ENCODE measurements around the gene DEGS2. TPM values are rescaled to one million over a fixed set of nuclear protein-coding genes. Genes with fewer than 3 reads are reported as not detected.

DEGS2 gene
- total RNA-seq, 2 experiments from 2014 or later = 0.52 to 0.99 TPM

GRCh38 chr14:100144996-100145646, 14.3 kb downstream of the DEGS2 start:
- Mint-ChIP-seq H3K27me3 (ENCODE audit: low read depth) (no peaks in the 10 kb centered on the region), H3K36me3 (ENCODE audit: low read depth) (peaks cover 5% of the 10 kb centered on the region), H3K4me1 (ENCODE audit: low read depth) (peaks cover 16% of the 10 kb centered on the region), H3K9me3 (no peaks in the 10 kb centered on the region), H3K27ac (no peak overlapping the region), H3K4me3 (no peak overlapping the region)
- intact Hi-C loops (cut with micrococcal nuclease) = no loop called here
- DNase-seq = no peak
- CTCF ChIA-PET = interaction anchor here (0.6 to 3.6 kb wide), 2 partner anchors 11 to 1466 kb away, joined by 4 to 14 read pairs; no protein-coding TSS in a partner anchor

- H3K4me3 Mint-ChIP-seq = no peak overlapping the region
- H3K27me3 Mint-ChIP-seq (ENCODE audit: low read depth) = no peaks in the 10 kb centered on the region
- peaks cover 5% of the 10 kb centered on the region for H3K36me3 Mint-ChIP-seq (ENCODE audit: low read depth)
- CTCF ChIA-PET = interaction anchor here (3.6 kb wide), 1 partner anchor 12 kb away, joined by 14 read pairs; no protein-coding TSS in a partner anchor
- H3K4me1 Mint-ChIP-seq (ENCODE audit: low read depth) = peaks cover 16% of the 10 kb centered on the region
- no peak overlapping the region for H3K27ac Mint-ChIP-seq
- DNase-seq = no peak
- no peaks in the 10 kb centered on the region for H3K9me3 Mint-ChIP-seq
- intact Hi-C loops (cut with micrococcal nuclease) = no loop called here
Observed at GRCh38 chr14:100144645-100144995, 14.8 kb downstream of the DEGS2 start.

- peaks cover 16% of the 10 kb centered on the region for H3K4me1 Mint-ChIP-seq (ENCODE audit: low read depth)
- no peak overlapping the region for H3K4me3 Mint-ChIP-seq
- CTCF ChIA-PET = interaction anchor here (0.5 to 3.6 kb wide), 2 partner anchors 12 to 46 kb away, joined by 3 to 14 read pairs; no protein-coding TSS in a partner anchor
- no peak for DNase-seq
- no peaks in the 10 kb centered on the region for H3K27me3 Mint-ChIP-seq (ENCODE audit: low read depth)
- intact Hi-C loops (cut with micrococcal nuclease) = no loop called here
- H3K27ac Mint-ChIP-seq = no peak overlapping the region
- no peaks in the 10 kb centered on the region for H3K9me3 Mint-ChIP-seq
- peaks cover 9% of the 10 kb centered on the region for H3K36me3 Mint-ChIP-seq (ENCODE audit: low read depth)
Observed at GRCh38 chr14:100143934-100144333, 15.5 kb downstream of the DEGS2 start.

- Mint-ChIP-seq H3K27ac (no peak overlapping the region), H3K4me1 (ENCODE audit: low read depth) (peaks cover 16% of the 10 kb centered on the region), H3K27me3 (ENCODE audit: low read depth) (no peaks in the 10 kb centered on the region), H3K9me3 (no peaks in the 10 kb centered on the region), H3K36me3 (ENCODE audit: low read depth) (peaks cover 9% of the 10 kb centered on the region), H3K4me3 (no peak overlapping the region)
- CTCF ChIA-PET = interaction anchor here (0.5 to 3.6 kb wide), 2 partner anchors 13 to 47 kb away, joined by 3 to 14 read pairs; no protein-coding TSS in a partner anchor
- intact Hi-C loops (cut with micrococcal nuclease) = no loop called here
- DNase-seq = no peak
Observed at GRCh38 chr14:100143523-100143922, 15.9 kb downstream of the DEGS2 start.

- Mint-ChIP-seq H3K36me3 (ENCODE audit: low read depth) (peaks cover 12% of the 10 kb centered on the region), H3K27ac (no peak overlapping the region)
Observed at GRCh38 chr14:100142073-100143040, 17.1 kb downstream of the DEGS2 start.

GRCh38 chr14:100141098-100141497, 18.3 kb downstream of the DEGS2 start:
- no peaks in the 10 kb centered on the region for H3K27me3 Mint-ChIP-seq (ENCODE audit: low read depth)
- no peak for DNase-seq
- H3K27ac Mint-ChIP-seq = no peak overlapping the region
- no peaks in the 10 kb centered on the region for H3K9me3 Mint-ChIP-seq
- H3K36me3 Mint-ChIP-seq (ENCODE audit: low read depth) = peaks cover 12% of the 10 kb centered on the region
- intact Hi-C loops (cut with micrococcal nuclease) = no loop called here
- H3K4me1 Mint-ChIP-seq (ENCODE audit: low read depth) = peaks cover under 1% of the 10 kb centered on the region
- H3K4me3 Mint-ChIP-seq = no peak overlapping the region
- CTCF ChIA-PET = interaction anchor here (3.6 kb wide), 1 partner anchor 15 kb away, joined by 14 read pairs; no protein-coding TSS in a partner anchor

More at GRCh38 chr14:100142073-100143040, 17.1 kb downstream of the DEGS2 start:
- intact Hi-C loops (cut with micrococcal nuclease) = no loop called here
- CTCF ChIA-PET = interaction anchor here (0.9 to 3.6 kb wide), 2 partner anchors 9 to 14 kb away, joined by 4 to 14 read pairs; no protein-coding TSS in a partner anchor
- H3K4me3 Mint-ChIP-seq = no peak overlapping the region
- no peaks in the 10 kb centered on the region for H3K27me3 Mint-ChIP-seq (ENCODE audit: low read depth)
- H3K4me1 Mint-ChIP-seq (ENCODE audit: low read depth) = peaks cover 11% of the 10 kb centered on the region
- no peaks in the 10 kb centered on the region for H3K9me3 Mint-ChIP-seq
- DNase-seq = no peak

GRCh38 chr14:100140452-100141078, 18.9 kb downstream of the DEGS2 start:
- CTCF ChIA-PET = no interaction called here
- H3K9me3 Mint-ChIP-seq = no peaks in the 10 kb centered on the region
- H3K27ac Mint-ChIP-seq = no peak overlapping the region
- intact Hi-C loops (cut with micrococcal nuclease) = no loop called here
- H3K4me3 Mint-ChIP-seq = no peak overlapping the region
- no peaks in the 10 kb centered on the region for H3K4me1 Mint-ChIP-seq (ENCODE audit: low read depth)
- H3K27me3 Mint-ChIP-seq (ENCODE audit: low read depth) = no peaks in the 10 kb centered on the region
- DNase-seq = no peak
- peaks cover 14% of the 10 kb centered on the region for H3K36me3 Mint-ChIP-seq (ENCODE audit: low read depth)

- CTCF ChIA-PET = interaction anchor here (1.0 kb wide), 1 partner anchor 31 kb away, joined by 4 read pairs; no protein-coding TSS in a partner anchor
- intact Hi-C loops (cut with micrococcal nuclease) = no loop called here
- H3K27me3 Mint-ChIP-seq (ENCODE audit: low read depth) = no peaks in the 10 kb centered on the region
- DNase-seq = no peak
- no peaks in the 10 kb centered on the region for H3K9me3 Mint-ChIP-seq
- peak overlapping the region; percentile 43 for H3K27ac Mint-ChIP-seq
- no peak overlapping the region for H3K4me3 Mint-ChIP-seq
- H3K36me3 Mint-ChIP-seq (ENCODE audit: low read depth) = peaks cover 14% of the 10 kb centered on the region
- no peaks in the 10 kb centered on the region for H3K4me1 Mint-ChIP-seq (ENCODE audit: low read depth)
Observed at GRCh38 chr14:100138955-100139354, 20.5 kb downstream of the DEGS2 start.

GRCh38 chr14:100138082-100138787, 21.2 kb downstream of the DEGS2 start:
- Mint-ChIP-seq H3K27ac (peak overlapping the region; percentile 43), H3K27me3 (ENCODE audit: low read depth) (no peaks in the 10 kb centered on the region), H3K36me3 (ENCODE audit: low read depth) (peaks cover 14% of the 10 kb centered on the region), H3K4me1 (ENCODE audit: low read depth) (no peaks in the 10 kb centered on the region), H3K9me3 (no peaks in the 10 kb centered on the region), H3K4me3 (no peak overlapping the region)
- intact Hi-C loops (cut with micrococcal nuclease) = no loop called here
- CTCF ChIA-PET = interaction anchor here (0.7 to 0.9 kb wide), 2 partner anchors 154 to 155 kb away, joined by 3 to 4 read pairs; no protein-coding TSS in a partner anchor
- DNase-seq = no peak

GRCh38 chr14:100137173-100137572, 22.3 kb downstream of the DEGS2 start:
- Mint-ChIP-seq H3K4me1 (ENCODE audit: low read depth) (no peaks in the 10 kb centered on the region), H3K4me3 (no peak overlapping the region), H3K36me3 (ENCODE audit: low read depth) (peaks cover 17% of the 10 kb centered on the region), H3K9me3 (no peaks in the 10 kb centered on the region), H3K27ac (no peak overlapping the region), H3K27me3 (ENCODE audit: low read depth) (no peaks in the 10 kb centered on the region)
- intact Hi-C loops (cut with micrococcal nuclease) = no loop called here
- DNase-seq = no peak
- CTCF ChIA-PET = no interaction called here

GRCh38 chr14:100135784-100136183, 23.7 kb downstream of the DEGS2 start:
- Mint-ChIP-seq H3K36me3 (ENCODE audit: low read depth) (peaks cover 22% of the 10 kb centered on the region), H3K27ac (peak overlapping the region; percentile 65), H3K4me1 (ENCODE audit: low read depth) (no peaks in the 10 kb centered on the region), H3K4me3 (no peak overlapping the region), H3K27me3 (ENCODE audit: low read depth) (no peaks in the 10 kb centered on the region), H3K9me3 (no peaks in the 10 kb centered on the region)
- no peak for DNase-seq
- CTCF ChIA-PET = no interaction called here
- intact Hi-C loops (cut with micrococcal nuclease) = no loop called here
